ENCODE results near the gene MPIG6B.
A peak's percentile ranks its signal among the peaks of the same experiment; 100 is the strongest.

Gene MPIG6B

GRCh38 chr6:31701666-31702404, 21.3 kb upstream of the MPIG6B start:
- DNase-seq (ENCODE audit: low read depth): no peak
- H3K4me3 ChIP-seq (ENCODE audit: low read length): peak overlapping the region; percentile 93
- TF ChIP-seq CTCF (conservative IDR thresholded peaks at IDR 0.05; ENCODE audit: low read length): no peak

GRCh38 chr6:31702405-31702818, 20.8 kb upstream of the MPIG6B start:
- DNase-seq (ENCODE audit: low read depth): peak; percentile 19
- peak overlapping the region; percentile 93 for H3K4me3 ChIP-seq (ENCODE audit: low read length)
- no peak for TF ChIP-seq CTCF (conservative IDR thresholded peaks at IDR 0.05; ENCODE audit: low read length)

DNA sequence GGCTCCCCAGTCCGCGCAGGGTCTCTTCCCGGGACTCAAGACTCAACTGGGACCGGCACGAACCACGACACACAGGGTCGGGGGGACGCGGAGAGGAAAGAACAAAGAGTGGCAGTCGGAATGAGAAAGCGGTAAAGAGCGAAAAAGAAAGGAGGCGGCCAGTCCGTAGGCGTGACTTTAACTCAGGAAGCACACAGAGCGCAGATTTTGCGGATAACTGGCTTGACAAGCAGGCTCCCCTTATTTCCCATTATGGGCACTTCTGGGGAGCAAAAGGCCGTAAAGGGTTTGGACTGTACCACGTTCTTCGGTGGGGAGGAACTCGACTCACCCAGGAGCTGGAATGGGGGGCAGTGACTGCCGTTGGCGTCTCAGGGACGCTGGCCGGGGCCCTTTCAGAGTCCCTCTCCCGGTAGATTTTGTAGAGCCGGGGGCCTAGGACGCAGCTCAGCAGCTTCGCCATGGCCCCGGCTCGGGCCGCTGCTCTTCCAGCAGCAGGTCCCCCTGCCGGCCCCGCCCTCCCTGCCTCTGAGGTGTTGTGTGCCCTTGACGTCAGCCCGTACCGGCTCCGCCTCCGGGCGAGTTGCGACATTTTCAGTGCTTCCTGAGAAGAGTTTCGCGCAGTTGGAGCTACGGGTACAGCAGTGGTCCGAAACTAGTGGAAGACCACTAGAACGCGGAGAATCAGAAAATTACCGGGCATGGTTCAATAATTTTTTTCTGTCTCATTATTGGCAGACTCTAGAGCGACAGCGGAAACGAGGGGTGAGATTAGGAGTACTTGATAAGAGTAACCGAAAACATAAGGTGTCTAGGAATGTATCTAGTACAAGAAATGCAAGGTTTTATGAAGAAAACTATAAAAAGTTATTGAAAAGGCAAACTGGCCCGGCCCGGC, 20.1 kb upstream of the MPIG6B start, which contains the start of gene ABHD16A:
ABHD16A (minus strand) TSS at position 506 of the 898 bp plus-strand sequence; CDS start at position 463, 43 bp downstream.
- peak within 1 kb of the TSS; percentile 93 for H3K4me3 ChIP-seq (ENCODE audit: low read length)
- no peak for TF ChIP-seq CTCF (conservative IDR thresholded peaks at IDR 0.05; ENCODE audit: low read length)
- DNase-seq (ENCODE audit: low read depth): peak; percentile 97

DNA sequence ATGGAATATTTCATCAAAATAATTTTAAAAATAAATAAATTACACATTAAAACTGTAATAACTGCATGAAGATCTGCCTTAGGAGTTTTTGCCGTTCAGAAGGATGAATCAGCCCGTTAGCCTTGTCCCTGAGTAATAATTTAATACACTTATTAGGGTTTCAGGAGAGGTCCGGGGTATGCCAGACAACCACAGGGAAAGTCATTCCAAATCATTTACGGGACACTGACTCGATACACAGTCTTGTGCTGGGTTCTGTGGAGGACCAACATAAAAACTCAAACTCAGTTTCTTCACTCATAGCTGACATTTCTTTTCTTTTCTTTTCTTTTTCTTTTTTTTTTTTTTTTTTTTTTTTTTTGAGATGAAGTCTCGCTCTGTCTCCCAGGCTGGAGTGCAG, 17.2 kb upstream of the MPIG6B start:
- H3K4me3 ChIP-seq (ENCODE audit: low read length): no peak overlapping the region
- no peak for TF ChIP-seq CTCF (conservative IDR thresholded peaks at IDR 0.05; ENCODE audit: low read length)
- DNase-seq (ENCODE audit: low read depth): no peak

DNA sequence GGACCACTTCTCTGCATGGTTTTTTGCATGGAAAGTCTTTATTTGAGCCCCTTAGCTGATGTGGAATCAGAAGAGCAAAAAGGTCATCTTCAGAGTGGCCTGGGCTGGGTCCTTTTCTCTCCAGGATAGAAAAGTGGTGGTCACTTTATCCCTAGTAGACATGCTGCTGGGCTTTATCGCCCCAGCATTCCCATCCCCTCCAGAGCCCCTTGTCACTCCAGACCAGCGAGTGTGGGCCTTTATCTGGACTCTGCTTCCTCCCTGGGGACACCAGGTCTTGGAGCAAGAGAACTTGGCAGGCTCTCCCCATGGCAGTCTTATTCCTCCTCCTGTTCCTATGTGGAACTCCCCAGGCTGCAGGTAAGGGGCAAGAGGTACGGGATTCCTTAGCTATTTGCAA, 16.6 kb upstream of the MPIG6B start, which contains the start of gene LY6G6F:
LY6G6F (plus strand) TSS at position 268 of the 400 bp plus-strand sequence; CDS start at position 309, 41 bp downstream.
- DNase-seq (ENCODE audit: low read depth): no peak
- H3K4me3 ChIP-seq (ENCODE audit: low read length): no peak within 1 kb of the TSS
- no peak for TF ChIP-seq CTCF (conservative IDR thresholded peaks at IDR 0.05; ENCODE audit: low read length)

GRCh38 chr6:31707701-31708100, 15.5 kb upstream of the MPIG6B start:
- no peak for DNase-seq (ENCODE audit: low read depth)
- TF ChIP-seq CTCF (conservative IDR thresholded peaks at IDR 0.05; ENCODE audit: low read length): no peak
- no peak overlapping the region for H3K4me3 ChIP-seq (ENCODE audit: low read length)

All from AG10803 (cell line).